Measurements from ENCODE around the gene DRC1. TPM values are rescaled to one million over a fixed set of nuclear protein-coding genes. Genes with fewer than 3 reads are reported as not detected.

The DRC1 gene
- total RNA-seq, 2 donors from 2014 or later, result not detected

DNA sequence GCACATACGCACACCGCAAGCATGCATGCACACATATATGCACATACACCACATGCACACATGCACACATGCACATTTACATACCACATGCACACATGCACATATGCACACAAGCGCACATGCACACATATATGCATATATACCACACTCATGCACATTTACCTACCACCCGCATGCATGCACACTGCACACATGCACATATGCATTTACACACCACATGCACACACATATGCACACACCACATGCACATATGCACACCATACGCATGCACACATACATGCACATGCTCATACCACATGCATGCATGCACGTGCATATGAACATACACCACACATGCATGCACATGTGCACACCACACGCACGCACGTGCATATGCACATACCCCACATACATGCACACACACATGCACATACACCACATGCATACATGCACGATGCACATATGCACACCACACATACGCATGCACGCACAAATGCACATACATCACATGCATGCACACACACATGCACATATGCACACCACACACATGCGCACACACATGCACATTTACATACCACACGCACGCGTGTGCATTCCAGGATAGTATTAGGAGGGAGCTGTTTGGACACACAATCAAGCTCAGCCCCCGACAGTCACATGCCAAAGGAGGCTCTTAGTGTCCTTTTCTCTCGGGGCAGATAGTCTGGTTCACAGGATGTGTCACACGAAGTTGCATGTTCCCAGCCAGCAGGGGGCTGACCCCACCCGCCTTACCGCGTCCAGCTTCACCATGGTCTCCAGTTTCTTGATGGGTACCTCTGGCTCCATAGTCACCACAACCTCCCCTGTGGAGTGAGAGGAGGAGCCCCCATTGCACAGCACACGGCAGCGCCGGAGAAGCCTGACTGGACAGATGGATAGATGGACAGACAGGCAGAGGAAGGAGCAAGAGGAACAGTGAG is 70.3 kb downstream of the DRC1 start:
- intact Hi-C loops (cut with DNase I), result no loop called here
- DNase-seq, result no peak
- no peak for ATAC-seq

DNA sequence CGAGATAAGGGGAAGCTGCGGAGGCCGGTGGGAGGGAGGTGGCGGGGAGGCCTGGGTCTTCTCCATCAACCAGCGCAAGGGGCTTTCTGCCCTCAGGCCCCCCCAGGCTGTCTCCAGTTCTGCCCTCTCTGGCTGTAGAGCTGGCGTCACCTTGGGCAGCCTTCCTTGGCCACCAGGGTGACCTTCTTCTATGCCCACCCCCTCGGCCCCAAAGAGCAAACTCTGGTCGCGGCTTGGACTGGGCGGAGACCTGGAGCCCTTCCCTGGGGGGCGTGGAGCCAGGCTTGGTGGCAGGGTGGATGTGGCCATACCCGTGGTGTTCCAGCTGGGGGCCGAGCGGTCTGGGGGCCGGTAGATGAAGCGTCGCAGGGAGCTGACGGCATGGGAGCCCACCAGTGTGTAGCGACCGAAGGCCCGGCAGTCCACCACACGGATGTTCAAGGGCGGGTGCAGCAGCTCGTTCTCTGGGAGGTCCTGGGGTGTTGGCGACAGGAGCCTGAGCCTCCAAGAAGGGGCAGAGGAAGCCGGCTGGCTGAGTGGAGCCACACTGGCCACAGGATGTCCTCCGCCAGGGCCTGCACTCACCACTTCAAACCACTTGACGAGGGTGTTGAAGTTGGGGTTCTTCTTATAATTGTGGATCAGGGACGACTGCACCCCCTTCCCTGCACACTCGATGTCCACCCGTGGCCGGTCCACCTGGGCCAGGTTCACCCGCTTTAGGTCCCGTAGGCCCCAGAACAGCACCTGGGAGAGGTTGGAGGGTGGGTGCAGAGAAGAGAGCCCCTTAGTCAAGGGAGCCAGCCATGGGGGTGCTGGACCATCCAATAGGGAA is 71.3 kb downstream of the DRC1 start:
- no peak for ATAC-seq
- no peak for DNase-seq
- intact Hi-C loops (cut with DNase I), result no loop called here

DNA sequence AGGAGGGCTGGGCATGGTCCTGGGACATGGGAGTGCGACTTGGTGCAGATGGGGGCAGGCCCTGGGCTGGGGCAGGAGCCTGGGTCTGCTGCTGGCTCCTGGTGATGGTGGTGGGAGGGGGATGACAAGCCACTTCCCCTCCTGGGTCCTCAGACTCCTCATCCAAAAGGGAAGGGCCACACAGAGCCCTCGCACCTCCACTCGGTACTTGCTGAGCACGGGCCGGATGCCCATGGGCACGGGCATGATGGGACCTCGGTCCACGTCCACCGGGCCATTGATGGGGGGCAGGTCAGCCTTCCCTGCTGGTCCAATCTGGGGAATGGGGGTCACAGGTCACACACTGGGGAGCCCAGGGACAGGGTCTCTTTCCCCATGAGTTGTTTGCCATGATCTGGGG is 72.1 kb downstream of the DRC1 start:
- DNase-seq, result no peak
- intact Hi-C loops (cut with DNase I), result no loop called here

DNA sequence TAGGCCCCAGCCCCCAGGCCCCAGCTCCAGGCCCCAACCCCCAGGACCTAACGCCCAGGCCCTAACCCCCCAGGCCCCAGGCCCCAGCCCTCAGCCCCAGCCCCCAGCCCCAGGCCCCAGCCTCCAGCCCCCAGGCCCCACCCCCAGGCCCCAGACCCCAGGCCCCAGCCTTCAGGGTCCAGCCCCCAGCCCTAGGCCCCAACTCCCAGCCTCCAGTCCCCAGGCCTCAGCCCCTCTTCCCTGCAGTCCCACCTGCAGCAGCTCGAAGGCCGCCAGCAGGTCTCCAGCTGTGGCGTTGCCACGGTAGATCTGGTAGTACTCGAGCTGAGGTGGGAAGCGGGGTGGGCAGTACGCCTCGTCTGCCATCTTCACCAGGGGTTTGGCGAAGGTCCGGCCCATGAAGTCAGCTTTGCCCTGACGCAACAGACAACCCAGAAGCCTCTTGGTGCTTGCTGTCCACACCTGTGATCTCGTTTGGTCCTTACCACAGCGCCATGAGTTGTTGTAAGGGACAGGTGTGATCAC is 72.6 kb downstream of the DRC1 start:
- intact Hi-C loops (cut with DNase I), result no loop called here
- ATAC-seq, result no peak
- DNase-seq, result no peak

More for the DNA sequence above, 72.1 kb downstream of the DRC1 start:
- no peak for ATAC-seq

DNA sequence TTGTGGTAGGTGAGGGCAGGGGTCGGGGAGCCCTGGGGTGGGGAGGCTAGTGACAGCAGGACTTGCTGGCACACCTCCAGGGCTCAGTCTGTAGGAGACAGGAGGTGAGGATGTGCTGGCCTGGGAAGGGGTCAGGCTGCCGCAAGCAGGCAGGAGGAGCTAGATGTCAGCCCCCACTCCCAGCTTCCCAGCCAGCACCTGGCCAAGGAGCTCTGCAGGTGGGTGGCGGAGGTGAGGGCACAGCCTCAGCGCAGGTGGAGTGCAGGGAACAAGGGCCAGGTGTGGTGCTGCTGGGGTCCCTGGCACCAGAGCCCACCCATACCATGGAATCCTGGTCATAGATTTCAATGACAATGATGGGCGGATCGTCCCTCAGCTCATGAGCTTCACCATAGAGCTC is 73.3 kb downstream of the DRC1 start:
- intact Hi-C loops (cut with DNase I), result no loop called here
- no peak for ATAC-seq
- no peak for DNase-seq

DNA sequence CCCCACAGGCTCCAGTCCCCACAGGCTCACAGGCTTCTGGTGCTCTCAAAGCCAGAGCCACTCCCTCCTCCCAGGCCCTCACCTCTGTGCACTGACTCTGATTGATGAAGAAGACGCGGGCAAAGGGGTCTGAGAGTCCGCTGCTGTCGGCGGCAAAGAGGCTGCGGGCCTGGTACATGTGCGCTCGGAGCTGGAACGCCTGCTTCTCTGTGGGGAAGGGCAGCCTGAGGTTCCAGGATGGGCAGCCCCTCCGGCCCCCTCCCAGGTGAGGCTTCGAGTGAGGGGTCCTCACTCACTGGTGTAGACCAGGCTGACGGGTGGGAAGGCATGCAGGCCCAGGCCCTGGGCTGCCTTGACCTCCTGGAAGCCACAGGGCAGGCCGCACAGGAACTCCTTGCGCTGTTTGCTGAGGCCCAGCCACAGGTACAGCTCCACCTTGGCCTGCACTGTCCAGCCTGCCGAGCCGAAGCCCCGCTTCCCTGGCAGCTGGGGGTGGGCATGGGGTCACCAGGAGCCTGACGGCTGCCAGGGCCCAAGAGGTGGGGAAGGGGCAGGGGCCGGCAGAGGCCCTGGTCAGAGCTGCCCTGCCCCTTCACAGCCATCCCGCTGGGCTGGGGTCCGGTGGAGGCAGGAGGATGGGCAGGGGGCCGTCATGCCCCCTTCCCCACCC is 74.2 kb downstream of the DRC1 start:
- DNase-seq, result no peak
- intact Hi-C loops (cut with DNase I), result no loop called here
- ATAC-seq, result no peak

DNA sequence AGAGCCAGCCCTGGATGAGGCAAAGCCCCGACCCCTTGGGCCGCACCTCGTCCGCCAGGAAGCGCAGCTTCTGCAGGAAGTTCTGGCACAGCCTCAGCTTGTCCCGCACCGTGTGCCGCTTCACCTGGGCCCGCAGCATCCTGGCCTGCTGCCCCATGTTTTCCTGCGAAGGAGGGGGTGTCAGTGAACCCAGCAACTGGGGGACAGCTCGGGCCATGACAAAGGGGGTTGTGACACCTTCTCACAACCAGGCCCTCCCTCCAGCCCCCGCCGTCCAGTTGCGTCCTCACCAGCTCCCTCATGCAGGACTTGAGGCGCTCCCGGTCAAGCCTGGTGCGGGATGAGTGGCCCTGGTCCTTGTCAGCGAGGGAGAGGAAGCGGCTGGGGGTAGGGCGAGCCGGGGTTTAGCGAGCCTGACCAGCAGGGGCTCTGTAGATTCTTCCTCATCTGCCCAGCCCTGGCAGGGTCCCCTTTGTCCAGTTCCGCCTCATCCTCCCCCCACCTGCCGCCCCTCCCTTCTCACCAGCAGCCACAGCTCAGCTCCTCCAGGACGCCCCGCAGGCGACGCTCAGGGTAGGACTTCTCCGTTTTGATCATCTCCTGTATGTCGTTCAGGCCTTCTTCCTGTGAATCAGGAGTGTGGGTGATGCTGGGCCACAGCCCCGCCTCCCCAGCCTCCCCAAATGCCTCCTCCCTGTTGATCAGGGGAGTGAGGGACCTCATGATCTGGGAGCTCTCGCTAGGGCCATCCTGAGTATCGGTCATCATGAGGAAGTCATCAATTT is 75.6 kb downstream of the DRC1 start:
- DNase-seq (no peak), ATAC-seq (no peak)
- intact Hi-C loops (cut with DNase I), result no loop called here

DNA sequence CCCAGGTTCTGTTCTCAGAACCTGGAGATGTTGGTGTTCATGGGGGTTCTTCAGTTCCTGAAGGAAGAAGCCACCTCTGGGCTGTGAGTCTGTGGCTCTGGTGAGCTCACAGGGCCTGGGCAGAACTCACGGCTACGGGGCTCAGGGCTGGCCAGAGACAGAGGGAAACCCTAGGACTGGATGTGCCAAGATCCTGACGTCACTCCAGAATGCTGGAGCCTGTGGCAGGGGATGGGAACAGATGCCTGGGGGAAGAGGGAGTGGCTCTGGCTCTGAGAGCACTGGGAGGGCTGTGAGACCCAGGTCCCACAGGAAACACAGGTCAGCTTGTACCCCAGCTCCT is 76.2 kb downstream of the DRC1 start, which contains the start of gene OTOF:
OTOF (minus strand) TSS at position 214 of the 343 bp plus-strand sequence.
- peak; percentile 73 to 87 for ATAC-seq

DNA sequence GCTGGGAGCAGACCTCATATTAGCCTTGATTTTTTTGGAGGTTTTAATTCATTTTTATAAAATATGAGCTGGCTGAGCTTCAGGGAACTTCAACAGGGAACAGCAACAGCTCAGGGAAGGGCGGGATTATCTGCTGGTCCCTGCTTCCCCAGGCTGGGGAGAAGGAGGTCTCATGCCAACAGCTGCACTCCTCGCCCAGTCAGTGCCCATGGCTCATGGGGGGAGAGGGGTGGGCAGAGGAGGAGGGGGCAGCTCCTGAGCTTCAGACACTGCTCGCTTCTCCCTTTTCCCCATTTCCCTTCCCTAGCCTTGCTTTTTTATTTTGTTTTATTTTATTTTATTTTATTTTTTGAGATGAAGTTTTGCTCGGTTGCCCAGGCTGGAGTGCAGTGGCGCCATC is 76.6 kb downstream of the DRC1 start:
- DNase-seq (no peak), ATAC-seq (no peak)
- intact Hi-C loops (cut with DNase I), result no loop called here

More for the DNA sequence above, 76.2 kb downstream of the DRC1 start, which contains the start of gene OTOF:
- DNase-seq, result peak; percentile 84
- intact Hi-C loops (cut with DNase I), result no loop called here

DNA sequence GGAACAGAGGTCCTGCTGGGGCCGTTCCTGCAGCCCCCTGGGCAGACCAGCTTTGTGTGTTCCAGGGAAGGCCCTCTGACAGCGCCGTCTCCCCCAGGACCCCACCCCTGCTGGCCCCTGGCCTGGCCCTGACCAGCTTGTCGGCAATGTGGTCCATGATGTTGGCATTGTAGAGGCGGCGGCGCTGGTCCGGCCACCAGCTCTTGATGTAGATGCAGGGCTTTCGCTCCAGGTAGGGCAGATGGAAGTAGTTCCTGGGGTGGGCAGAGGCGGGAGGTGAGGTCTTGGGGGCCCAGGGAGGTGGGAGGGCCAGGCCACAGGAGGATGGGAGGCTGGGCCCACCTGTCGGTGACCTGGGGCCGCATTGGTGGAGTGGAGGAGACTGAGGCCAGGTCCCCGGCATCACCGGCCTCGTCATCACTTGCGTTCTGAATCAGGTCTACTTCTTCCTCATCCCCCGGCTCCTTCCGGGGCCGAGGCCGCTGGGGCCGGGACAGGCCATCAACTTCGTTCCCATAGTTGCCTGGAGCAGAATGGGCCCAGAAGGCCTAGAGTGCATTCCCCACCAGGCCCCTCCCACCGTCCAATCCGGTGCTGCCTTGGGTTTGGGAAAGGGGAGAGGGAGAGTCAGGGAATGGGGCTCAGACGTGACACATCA is 77.5 kb downstream of the DRC1 start:
- DNase-seq (no peak), ATAC-seq (no peak)
- intact Hi-C loops (cut with DNase I), result no loop called here

DNA sequence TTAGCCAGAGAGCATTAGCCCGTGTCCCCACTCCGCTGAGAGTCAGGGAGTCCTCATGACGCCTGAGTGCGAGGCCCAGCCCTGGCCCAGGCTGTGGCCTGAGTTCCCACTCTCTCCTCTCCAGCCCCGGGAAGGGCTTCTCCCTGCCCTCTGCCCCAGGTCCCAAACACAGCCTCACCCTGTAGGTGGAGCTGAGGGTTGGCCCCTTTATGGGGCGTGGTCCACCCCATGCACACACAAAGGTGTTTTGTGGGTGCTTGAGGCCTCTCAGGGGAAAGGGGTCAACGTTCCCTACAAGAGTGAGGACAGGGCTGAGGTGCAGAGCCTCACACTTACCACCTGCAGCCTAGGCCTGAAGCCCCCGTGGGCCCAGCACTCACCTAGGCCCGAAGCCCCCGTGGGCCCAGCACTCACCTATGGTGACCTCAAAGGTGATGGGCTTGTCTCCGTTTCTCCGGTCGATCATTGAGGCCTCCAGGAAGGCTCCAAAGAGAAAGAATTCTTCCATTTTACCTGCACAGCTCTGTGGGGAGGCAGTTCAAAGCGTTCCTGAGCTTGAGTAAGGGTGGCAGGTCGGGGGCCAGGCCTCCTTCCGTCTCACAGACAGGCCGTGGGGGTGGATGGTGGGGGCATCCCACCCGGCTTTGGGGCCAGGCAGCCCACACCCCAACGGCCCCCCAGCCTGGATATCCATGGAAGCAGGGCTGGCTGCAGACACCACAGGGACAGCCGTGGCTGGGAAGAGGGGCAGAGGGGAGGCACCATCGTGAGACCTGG is 78.3 kb downstream of the DRC1 start:
- ATAC-seq (no peak), DNase-seq (no peak)
- intact Hi-C loops (cut with DNase I), result no loop called here

DNA sequence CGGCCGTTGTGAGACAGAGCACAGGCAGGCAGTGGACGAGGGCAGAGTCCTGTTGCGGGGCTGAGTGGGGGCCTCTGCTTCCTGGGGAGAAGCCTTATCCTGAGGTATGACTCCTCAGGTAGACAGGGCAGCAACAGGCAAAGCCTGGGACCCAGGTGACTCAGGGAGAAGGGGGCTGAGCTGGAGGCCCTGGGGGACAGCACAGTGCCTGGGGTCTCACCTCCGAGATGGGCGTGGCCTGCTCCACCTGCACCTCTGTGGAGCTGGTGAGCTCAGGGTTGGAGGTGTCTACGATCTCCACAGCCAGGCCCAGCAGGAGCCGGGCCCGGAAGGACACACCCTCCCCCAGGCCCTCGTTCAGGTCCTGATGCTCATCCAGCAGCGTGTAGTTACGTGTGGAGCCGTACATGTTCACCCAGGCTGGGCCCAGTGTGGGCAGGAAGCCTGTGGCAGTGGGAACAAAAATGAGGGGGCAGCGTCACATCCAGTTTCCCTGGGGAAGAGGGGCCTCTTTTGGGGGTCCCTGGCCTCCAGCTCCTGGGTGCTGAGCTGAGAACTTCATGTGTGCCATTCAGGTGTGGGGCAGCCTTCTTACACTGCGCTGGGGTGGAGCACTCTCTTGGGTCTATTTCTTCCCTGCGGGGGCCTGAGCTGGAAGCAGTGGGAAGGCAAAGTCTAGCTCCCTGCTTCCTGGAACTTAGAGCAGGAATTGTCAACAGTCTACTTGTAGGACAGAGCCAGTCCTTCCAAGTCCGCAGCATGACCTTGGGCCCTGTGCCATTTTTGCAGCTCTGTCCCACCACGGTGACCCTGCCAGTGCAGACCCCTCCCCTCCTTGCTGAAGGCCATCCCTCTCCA is 79.1 kb downstream of the DRC1 start:
- ATAC-seq (no peak), DNase-seq (no peak)
- intact Hi-C loops (cut with DNase I), result no loop called here

DNA sequence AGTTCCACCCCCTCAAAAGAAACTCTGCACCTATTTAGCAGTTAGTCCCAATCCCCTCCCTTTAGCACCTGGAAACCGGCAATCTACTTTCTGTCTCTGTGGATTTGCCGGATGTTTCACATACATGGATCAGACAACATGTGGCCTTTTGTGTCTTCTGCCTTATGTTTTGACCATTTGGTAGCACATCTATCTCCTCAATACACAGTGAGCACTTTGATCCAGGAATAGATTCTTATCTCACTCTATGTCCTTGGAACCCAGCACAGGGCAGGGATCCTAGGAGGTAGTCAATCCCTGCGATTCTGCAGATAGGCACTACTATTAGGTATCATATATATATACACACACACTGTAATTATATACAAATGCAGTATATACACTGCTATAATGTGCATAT is 80.0 kb downstream of the DRC1 start:
- intact Hi-C loops (cut with DNase I), result no loop called here
- ATAC-seq, result no peak
- DNase-seq, result no peak

DNA sequence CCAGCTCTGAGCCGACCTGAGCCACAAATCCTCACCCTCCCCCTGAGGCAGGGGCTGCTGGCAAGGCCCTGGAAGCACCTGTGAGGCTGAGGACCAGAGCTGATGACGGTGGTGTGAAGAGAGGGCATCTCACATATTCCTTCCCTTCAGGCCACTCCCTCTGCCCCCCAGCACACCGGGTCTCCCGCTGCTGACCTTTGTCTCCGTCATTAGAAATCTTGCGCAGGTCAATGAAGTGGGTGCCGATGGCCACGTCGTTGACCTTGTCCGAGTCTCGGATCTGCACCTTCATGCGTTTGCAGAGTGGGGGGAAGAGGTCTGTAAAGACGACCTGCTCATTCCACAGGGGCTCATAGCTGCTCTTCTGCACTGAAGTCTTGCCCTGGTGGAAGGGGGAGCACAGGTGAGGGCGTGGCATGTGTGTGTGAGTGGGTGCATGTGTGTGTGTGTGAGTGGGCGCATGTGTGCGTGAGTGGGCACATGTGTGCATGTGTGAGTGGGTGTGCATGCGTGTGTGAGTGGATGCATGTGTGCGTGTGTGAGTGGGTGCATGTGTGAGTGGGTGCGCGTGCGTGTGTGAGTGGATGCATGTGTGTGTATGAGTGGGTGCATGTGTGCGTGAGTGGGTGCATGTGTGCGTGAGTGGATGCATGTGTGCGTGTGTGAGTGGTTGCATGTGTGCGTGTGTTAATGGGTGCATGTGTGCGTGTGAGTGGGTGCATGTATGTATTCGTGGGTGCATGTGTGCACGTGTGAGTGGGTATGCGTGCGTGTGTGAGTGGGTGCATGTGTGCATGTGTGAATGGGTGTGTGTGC is 80.7 kb downstream of the DRC1 start:
- intact Hi-C loops (cut with DNase I), result no loop called here
- DNase-seq, result no peak
- no peak for ATAC-seq

DNA sequence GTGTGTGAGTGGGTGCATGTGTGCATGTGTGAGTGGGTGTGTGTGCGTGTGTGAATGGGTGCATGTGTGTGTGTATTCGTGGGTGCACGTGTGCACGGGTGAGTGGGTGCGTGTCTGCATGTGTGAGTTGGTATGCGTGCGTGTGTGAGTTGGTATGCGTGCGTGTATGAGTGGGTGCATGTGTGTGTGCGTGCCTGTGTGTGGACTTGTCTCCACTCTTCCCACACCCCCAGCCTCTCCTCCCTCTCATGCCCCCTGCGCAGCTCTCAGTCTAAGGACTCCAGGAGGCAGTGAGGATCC is 81.3 kb downstream of the DRC1 start:
- intact Hi-C loops (cut with DNase I), result no loop called here
- DNase-seq (no peak), ATAC-seq (no peak)

DNA sequence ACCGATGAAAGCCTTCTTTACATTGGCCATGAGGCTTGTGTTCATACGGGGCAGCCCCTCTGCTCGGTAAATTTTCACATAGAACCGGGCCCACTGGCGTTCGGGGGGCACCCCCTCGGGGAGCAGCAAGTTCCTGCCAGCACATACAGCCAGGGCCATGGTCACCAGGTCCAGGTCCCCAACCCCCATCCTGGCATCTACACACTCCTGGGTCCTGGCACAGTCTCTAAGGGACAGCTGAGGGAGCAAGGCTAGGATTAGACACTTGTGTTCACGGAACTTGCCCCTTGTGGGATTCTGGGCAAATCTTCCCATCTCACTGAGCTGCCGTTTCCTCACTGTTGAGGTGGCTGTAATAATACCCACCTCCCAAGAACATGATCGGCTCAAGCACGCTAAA is 81.8 kb downstream of the DRC1 start:
- DNase-seq (no peak), ATAC-seq (peak; percentile 21 to 48)
- intact Hi-C loops (cut with DNase I), result no loop called here
